CD4-positive, alpha-beta T cell (primary cell): Measurements from ENCODE around the gene CACNA1D. TPM values are rescaled to one million over a fixed set of nuclear protein-coding genes. Genes with fewer than 3 reads are reported as not detected.

ENCODE experiments used
- ATAC-seq: fragments of 200-7000 bp; cut with Tn5 transposase; one replicate; pipeline ENCODE4 v1.10.0; 2022; ENCODE audit warnings: mild to moderate bottlenecking; ENCODE audit not compliant: poor library complexity
- CTCF ChIA-PET: fragments of 350-600 bp; sonication (Branson Sonifier 250); formaldehyde crosslinking; loops from one replicate; lab custom pipeline; 2021; ENCODE audit warnings: antibody characterized with exemption, inconsistent platforms; lab: Charles Lee
- POLR2A ChIA-PET: fragments of 350-600 bp; sonication (Branson Sonifier 250); formaldehyde crosslinking; loops from one replicate; lab custom pipeline; 2021; ENCODE audit warnings: antibody characterized with exemption, inconsistent platforms; lab: Charles Lee
- DNase-seq, 14 experiments: peaks; one replicate each; pipeline ENCODE4 v3.0.0-alpha.2; 2013 to 2020; ENCODE audit warnings: mixed read lengths in 2 of 14
- H3K27ac ChIP-seq, 2 donors: one replicate each; pipeline versions ENCODE4 v1.5.1 to v1.7.0; 2013; ENCODE audit warnings: low read length in 2 of 2, low read depth in 1 of 2, mild to moderate bottlenecking in 1 of 2
- H3K27me3 ChIP-seq, 2 experiments: 1 replicate in 1 of 2; 2 replicates in 1 of 2; pipeline versions ENCODE4 v1.6.1 to v1.7.0; 2013; ENCODE audit warnings: low read length in 2 of 2, control low read depth in 1 of 2, mild to moderate bottlenecking in 1 of 2, moderate library complexity in 1 of 2; ENCODE audit not compliant: insufficient read depth in 2 of 2, control insufficient read depth in 1 of 2
- H3K36me3 ChIP-seq: one replicate; pipeline ENCODE4 v1.6.1; 2013; ENCODE audit warnings: low read length, control low read depth; ENCODE audit not compliant: insufficient read depth
- H3K4me1 ChIP-seq: one replicate; pipeline ENCODE4 v1.6.1; 2013; ENCODE audit warnings: low read length, control low read depth; ENCODE audit not compliant: insufficient read depth
- H3K4me3 ChIP-seq: one replicate; pipeline ENCODE4 v1.5.1; 2013; ENCODE audit warnings: mild to moderate bottlenecking, low read length, moderate library complexity
- H3K9me3 ChIP-seq, 2 experiments: 1 replicate in 1 of 2; 2 replicates in 1 of 2; pipeline versions ENCODE4 v1.6.1 to v1.7.0; 2013; ENCODE audit warnings: low read length in 2 of 2, mild to moderate bottlenecking in 2 of 2, control low read depth in 1 of 2, moderate library complexity in 1 of 2; ENCODE audit not compliant: control insufficient read depth in 1 of 2, insufficient read depth in 1 of 2
- H3K27ac Mint-ChIP-seq: one replicate; pipeline ENCODE4 v1.8.0; 2020; ENCODE audit warnings: mixed read lengths
- H3K27me3 Mint-ChIP-seq: one replicate; pipeline ENCODE4 v1.8.0; 2021; ENCODE audit warnings: mixed read lengths
- H3K36me3 Mint-ChIP-seq: one replicate; pipeline ENCODE4 v1.8.0; 2021; ENCODE audit warnings: low read depth, mixed read lengths
- H3K4me1 Mint-ChIP-seq: one replicate; pipeline ENCODE4 v1.8.0; 2021; ENCODE audit warnings: low read depth, mixed read lengths
- H3K4me3 Mint-ChIP-seq: one replicate; pipeline ENCODE4 v1.8.0; 2020; ENCODE audit warnings: mild to moderate bottlenecking, mixed read lengths
- H3K9me3 Mint-ChIP-seq: one replicate; pipeline ENCODE4 v1.8.0; 2020; ENCODE audit warnings: mixed read lengths
- intact Hi-C, 2 experiments: fragments of 100-400 bp; cut with DNase I in 1 of 2; cut with micrococcal nuclease in 1 of 2; formaldehyde crosslinking; loops; one replicate each; pipeline versions ENCODE4 v1.15.1 to v1.9.0; 2023 to 2025; cut with DNase I, micrococcal nuclease
- total RNA-seq, 174 experiments: library from RNA in 2 of 174; stranded (reverse) in 2 of 174; gene quantifications; one replicate each; pipeline ENCODE4 v1.2.3 and lab custom pipeline; 2021 to 2026
- TF ChIP-seq, protein P1 (sequence below): fragments of 200-600 bp; IDR thresholded peaks from one replicate; pipeline ENCODE4 v1.8.0; 2022; ENCODE audit warnings: antibody characterized with exemption, mild to moderate bottlenecking

CACNA1D gene
- total RNA-seq, 2 experiments from 2014 or later: not detected

DNA sequence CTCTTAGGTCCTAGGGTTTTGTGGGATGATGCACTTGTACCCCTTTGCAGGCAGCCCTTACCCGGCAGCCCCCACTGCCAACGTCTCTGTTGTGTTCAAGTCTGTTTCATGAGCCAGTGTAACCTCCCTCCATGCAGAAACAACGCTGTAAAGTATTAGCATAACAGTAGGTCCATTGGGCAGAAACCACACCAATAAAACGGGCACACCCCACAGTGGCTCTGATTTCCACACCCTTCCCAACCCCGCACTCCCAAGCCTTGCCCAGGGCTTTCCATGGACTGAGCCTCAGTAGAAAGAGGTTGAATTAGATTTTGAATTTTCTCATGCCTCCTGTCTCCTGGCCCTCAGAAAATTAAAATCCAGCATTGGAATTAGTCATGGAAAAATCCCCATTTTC is 124.5 kb downstream of the CACNA1D start:
- Histone ChIP-seq H3K27me3 (peaks cover 5 to 12% of the 10 kb centered on the region in 2 experiments), H3K36me3 (no peaks in the 10 kb centered on the region), H3K27ac (no peak overlapping the region), H3K4me1 (no peaks in the 10 kb centered on the region), H3K9me3 (no peaks in the 10 kb centered on the region), H3K4me3 (no peak overlapping the region)
- Mint-ChIP-seq H3K9me3 (no peaks in the 10 kb centered on the region), H3K27me3 (peaks cover 53% of the 10 kb centered on the region), H3K36me3 (no peaks in the 10 kb centered on the region), H3K4me1 (no peaks in the 10 kb centered on the region), H3K4me3 (no peak overlapping the region), H3K27ac (no peak overlapping the region)
- DNase-seq (no peak), ATAC-seq (no peak)
- POLR2A ChIA-PET: no interaction called here
- TF ChIP-seq, protein P1, sequence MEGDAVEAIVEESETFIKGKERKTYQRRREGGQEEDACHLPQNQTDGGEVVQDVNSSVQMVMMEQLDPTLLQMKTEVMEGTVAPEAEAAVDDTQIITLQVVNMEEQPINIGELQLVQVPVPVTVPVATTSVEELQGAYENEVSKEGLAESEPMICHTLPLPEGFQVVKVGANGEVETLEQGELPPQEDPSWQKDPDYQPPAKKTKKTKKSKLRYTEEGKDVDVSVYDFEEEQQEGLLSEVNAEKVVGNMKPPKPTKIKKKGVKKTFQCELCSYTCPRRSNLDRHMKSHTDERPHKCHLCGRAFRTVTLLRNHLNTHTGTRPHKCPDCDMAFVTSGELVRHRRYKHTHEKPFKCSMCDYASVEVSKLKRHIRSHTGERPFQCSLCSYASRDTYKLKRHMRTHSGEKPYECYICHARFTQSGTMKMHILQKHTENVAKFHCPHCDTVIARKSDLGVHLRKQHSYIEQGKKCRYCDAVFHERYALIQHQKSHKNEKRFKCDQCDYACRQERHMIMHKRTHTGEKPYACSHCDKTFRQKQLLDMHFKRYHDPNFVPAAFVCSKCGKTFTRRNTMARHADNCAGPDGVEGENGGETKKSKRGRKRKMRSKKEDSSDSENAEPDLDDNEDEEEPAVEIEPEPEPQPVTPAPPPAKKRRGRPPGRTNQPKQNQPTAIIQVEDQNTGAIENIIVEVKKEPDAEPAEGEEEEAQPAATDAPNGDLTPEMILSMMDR: no peak
- intact Hi-C loops: no loop called here
- CTCF ChIA-PET: no interaction called here

DNA sequence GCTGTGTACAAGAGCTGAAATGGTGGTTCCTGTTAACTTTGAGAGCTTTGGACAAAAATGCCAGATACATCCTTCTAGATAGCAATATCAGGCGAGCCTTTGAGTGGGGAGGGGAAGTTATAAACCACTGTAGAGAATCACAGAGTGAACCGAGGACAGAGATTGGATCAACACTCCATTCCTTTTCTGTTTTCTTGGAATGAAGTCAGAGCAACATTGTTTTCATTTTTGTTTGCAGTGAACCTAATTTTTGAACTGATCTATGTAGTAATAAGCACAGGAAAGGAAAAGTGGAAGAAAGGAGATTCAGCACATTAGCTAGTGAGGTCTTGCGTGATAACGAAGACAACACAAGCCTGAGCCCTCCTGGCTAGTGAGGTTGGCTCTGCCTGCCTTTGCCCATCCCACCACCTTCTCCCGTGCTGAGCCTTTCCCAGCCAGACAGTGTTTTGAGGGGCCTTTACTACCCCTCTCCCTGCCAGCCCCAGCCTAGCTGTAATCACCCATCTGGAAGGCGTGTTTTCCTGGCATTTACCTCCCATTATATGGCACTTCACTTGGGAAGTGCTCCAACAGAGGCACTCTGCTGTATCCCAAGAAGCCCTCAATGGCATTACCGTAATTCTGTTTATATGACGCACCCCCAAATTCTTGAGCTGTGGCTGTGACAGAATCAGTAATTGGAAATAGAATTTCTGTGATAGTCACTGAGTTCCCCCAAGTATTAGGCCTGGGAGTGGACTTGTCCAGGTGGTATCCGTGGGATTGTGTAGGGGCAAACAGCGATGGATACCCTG is 129.8 kb downstream of the CACNA1D start:
- Mint-ChIP-seq H3K36me3 (no peaks in the 10 kb centered on the region), H3K9me3 (no peaks in the 10 kb centered on the region), H3K27ac (no peak overlapping the region), H3K4me3 (no peak overlapping the region), H3K27me3 (peaks cover 56% of the 10 kb centered on the region), H3K4me1 (no peaks in the 10 kb centered on the region)
- ChIA-PET POLR2A (no interaction called here), CTCF (no interaction called here)
- Histone ChIP-seq H3K36me3 (no peaks in the 10 kb centered on the region), H3K4me1 (no peaks in the 10 kb centered on the region), H3K27ac (no peak overlapping the region), H3K9me3 (no peaks in the 10 kb centered on the region), H3K27me3 (peaks cover 10 to 11% of the 10 kb centered on the region in 2 experiments), H3K4me3 (no peak overlapping the region)
- DNase-seq (no peak), ATAC-seq (no peak)
- intact Hi-C loops: no loop called here
- TF ChIP-seq, protein P1: no peak

DNA sequence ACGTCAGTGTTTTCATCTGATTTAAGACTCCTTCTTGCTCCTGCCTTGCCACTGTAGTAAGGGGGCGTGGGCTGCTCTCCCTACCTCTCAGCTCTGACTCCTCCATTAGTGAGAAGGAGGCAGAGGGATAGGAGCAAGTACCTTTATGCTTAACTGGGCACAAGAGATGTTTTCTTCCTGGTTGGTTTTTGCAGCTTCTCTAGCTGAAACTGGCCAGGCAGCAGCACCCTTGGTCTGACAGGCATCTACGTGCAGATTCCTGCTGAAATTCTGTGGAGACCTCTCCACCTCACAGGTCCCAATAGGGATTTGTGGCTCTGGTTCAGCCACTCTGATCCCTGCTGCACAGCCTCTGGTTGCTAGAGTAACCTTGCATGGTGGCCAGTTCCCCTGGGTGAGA is 132.5 kb downstream of the CACNA1D start:
- H3K27ac ChIP-seq: no peak overlapping the region
- Mint-ChIP-seq H3K9me3 (no peaks in the 10 kb centered on the region), H3K27me3 (peaks cover 46% of the 10 kb centered on the region), H3K27ac (no peak overlapping the region), H3K4me3 (no peak overlapping the region), H3K4me1 (no peaks in the 10 kb centered on the region), H3K36me3 (no peaks in the 10 kb centered on the region)
- no peak for DNase-seq
- intact Hi-C loops: no loop called here
- no peak for ATAC-seq
- no peak overlapping the region for H3K4me3 ChIP-seq
- H3K36me3 ChIP-seq: no peaks in the 10 kb centered on the region
- H3K4me1 ChIP-seq: no peaks in the 10 kb centered on the region
- ChIA-PET CTCF (no interaction called here), POLR2A (no interaction called here)
- no peaks in the 10 kb centered on the region for H3K9me3 ChIP-seq
- H3K27me3 ChIP-seq: peaks cover 6 to 11% of the 10 kb centered on the region in 2 experiments
- TF ChIP-seq, protein P1: no peak
